ENCODE results near the gene WWP2.
"Not testable (repeated sequence)": the region's sequence is repeated elsewhere in the genome, so short reads cannot be mapped to it uniquely, and the experiment has no call there.

DNA sequence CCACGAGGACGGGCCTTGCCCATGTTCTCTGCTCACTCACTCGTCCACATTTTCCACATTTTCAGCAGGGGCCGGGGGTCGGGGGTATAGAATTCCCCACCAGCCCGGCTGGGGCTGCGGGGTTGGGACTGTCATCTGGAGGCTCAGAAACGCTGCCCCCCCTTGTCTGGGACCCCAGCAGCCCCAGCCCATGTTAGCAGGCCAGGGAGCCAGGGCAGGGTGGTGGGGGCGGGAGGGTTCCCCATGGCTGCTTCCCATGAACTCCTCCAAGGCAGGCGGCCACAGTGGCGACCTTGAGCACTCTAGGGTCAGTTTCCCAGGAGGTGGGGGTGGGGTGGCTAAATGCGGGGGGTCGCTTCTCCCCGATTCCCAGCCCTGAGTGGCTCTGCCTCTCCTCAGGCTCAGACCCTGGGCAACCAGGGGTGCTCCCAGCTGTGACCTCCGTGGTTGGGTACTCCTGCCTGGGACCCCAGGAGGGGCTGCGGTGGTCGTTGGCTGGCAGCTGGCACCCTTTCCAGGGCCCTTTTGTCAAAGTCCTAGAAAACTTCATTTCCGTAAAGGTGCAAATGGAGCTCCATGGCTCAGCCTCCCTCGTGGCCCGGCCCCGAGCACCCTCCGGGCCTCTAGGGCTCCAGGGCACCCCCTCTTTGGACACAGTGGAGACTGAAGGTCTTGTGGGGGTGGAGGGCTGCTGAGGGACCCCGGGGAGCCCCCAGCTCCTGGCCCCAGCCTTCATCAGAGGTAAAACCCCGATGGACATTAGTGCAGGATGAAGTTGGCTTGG, 190.6 kb downstream of the WWP2 start:
- TF ChIP-seq POLR2A, CTCF (IDR thresholded peaks at IDR 0.05): not testable (repeated sequence)

Data from tibial nerve (tissue), 3 donors.